IMR-90 (cell line): Measurements from ENCODE around the gene NPDC1. TPM values are rescaled to one million over a fixed set of nuclear protein-coding genes. Genes with fewer than 3 reads are reported as not detected.

Experiments used
- MAFK ChIP-seq: IDR thresholded peaks from 2 replicates; pipeline ENCODE4 v1.6.1; 2012; ENCODE audit warnings: low read depth, low read length, improper control_type of control experiment
- MAZ ChIP-seq: IDR thresholded peaks from 2 replicates; pipeline ENCODE4 v1.6.1; 2012; ENCODE audit warnings: low read depth, mild to moderate bottlenecking, low read length, improper control_type of control experiment, moderate library complexity, borderline replicate concordance
- POLR2A ChIP-seq: IDR thresholded peaks from 2 replicates; pipeline ENCODE4 v1.6.1; 2012; ENCODE audit warnings: mild to moderate bottlenecking, low read depth, low read length
- RAD21 ChIP-seq: IDR thresholded peaks from 2 replicates; pipeline ENCODE4 v1.6.1; 2012; ENCODE audit warnings: low read length, improper control_type of control experiment
- RFX5 ChIP-seq: IDR thresholded peaks from 2 replicates; pipeline ENCODE4 v1.8.0; 2012; ENCODE audit warnings: low read depth, mild to moderate bottlenecking, low read length, moderate library complexity
- SMC3 ChIP-seq: fragments of 150-350 bp; IDR thresholded peaks from 2 replicates; pipeline ENCODE4 v1.6.1; 2016; ENCODE audit warnings: low read depth, mild to moderate bottlenecking, antibody characterized with exemption, low read length, moderate library complexity
- polyA plus RNA-seq, 3 experiments: library from polyadenylated mRNA; depleted of rRNA; stranded (reverse); fragments of >200 nt; gene quantifications; 2 replicates each; pipeline ENCODE4 v1.2.3, GENCODE V29; 2012; ENCODE audit warnings: low replicate concordance in 1 of 3
- total RNA-seq: library from RNA; depleted of rRNA; stranded (reverse); fragments of >200 nt; gene quantifications from 2 replicates; pipeline ENCODE4 v1.2.3, GENCODE V29; 2012

NPDC1 gene
- total and polyA plus RNA-seq, 2 of the 4 experiments (the other 2 are of a cell fraction): 2.7 to 58.1 TPM

DNA sequence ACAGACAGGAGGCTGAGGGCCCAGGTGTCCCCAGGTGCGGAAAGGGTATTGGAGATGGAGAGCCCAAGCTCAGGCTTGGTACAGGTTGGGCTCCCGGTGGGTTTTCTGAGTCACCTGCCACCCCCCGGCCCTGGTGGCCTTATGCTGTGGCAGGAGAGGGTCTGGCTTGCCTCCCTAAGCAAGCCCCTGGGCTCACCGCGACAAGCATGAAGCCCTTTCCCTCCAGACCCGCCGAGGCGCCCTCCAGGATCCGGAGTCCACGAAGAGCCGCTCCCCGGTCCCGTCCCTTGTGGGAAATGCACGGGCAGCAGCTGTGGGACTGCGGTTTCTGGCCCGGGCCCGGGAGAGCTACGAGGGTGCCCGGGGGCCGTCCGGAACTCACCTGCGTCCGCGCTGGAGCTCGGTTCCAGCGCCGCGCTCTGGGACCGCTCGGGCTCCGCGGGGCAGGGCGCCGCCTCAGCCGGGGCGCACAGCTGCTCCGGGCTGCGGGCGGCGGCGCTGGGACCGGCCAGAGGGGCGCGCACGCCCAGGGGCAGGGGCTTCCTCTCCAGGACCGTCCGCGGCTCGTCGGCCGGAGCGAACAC, 23.6 kb upstream of the NPDC1 start (continued):
- TF ChIP-seq RFX5 (no peak), RAD21 (no peak), SMC3 (no peak), POLR2A (no peak), MAFK (no peak), MAZ (no peak)
